ENCODE data around the gene NRXN3. TPM values are rescaled to one million over a fixed set of nuclear protein-coding genes. Genes with fewer than 3 reads are reported as not detected.

The NRXN3 gene
- total and polyA plus RNA-seq, 2 donors (not counting 1 experiment from before 2014, with no cell fraction given) = 0.83 to 34.6 TPM

DNA sequence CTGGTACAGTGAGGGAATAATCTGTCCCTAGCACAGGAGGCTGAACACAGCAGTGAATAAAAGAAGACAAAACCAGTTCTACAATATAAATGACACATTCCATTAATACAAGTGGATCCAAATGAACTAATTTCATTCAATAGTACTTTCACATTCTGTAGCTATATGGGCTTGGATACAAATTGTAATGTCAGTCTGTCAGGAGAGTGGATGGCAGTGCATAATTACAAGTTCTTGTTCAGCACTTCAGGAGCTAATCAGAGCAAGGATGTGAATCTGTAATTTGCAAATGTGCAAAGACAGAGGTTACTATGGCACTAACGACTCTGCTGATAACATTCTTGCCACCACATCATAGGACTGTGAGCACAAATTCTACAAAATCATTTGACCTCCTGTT lies 1343.3 kb downstream of the NRXN3 start:
- H3K4me1 ChIP-seq (ENCODE audit: control insufficient read depth, extremely low read depth, insufficient read depth, low read length) = peaks cover 12% of the 10 kb centered on the region
- no peak overlapping the region for H3K27ac ChIP-seq (ENCODE audit: insufficient read depth, low read length)
- no peaks in the 10 kb centered on the region for H3K27me3 ChIP-seq (ENCODE audit: control insufficient read depth, insufficient read depth, low read length)
- H3K4me2 ChIP-seq (ENCODE audit: extremely low read depth, insufficient read depth, low read length) = no peak overlapping the region
- DNase-seq (ENCODE audit: low read depth in 2 of 2) = no peak
- TF ChIP-seq, protein P1, sequence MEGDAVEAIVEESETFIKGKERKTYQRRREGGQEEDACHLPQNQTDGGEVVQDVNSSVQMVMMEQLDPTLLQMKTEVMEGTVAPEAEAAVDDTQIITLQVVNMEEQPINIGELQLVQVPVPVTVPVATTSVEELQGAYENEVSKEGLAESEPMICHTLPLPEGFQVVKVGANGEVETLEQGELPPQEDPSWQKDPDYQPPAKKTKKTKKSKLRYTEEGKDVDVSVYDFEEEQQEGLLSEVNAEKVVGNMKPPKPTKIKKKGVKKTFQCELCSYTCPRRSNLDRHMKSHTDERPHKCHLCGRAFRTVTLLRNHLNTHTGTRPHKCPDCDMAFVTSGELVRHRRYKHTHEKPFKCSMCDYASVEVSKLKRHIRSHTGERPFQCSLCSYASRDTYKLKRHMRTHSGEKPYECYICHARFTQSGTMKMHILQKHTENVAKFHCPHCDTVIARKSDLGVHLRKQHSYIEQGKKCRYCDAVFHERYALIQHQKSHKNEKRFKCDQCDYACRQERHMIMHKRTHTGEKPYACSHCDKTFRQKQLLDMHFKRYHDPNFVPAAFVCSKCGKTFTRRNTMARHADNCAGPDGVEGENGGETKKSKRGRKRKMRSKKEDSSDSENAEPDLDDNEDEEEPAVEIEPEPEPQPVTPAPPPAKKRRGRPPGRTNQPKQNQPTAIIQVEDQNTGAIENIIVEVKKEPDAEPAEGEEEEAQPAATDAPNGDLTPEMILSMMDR (conservative IDR thresholded peaks at IDR 0.05 in 1 of 2, IDR thresholded peaks at IDR 0.05 in 1 of 2; ENCODE audit: low read depth in 1 of 2, low read length in 2 of 2) = no peak
- TF ChIP-seq EZH2 (IDR thresholded peaks at IDR 0.05; ENCODE audit: low read length, missing control alignments) = no peak
- H3K9me3 ChIP-seq (ENCODE audit: control insufficient read depth, insufficient read depth, low read depth, low read length) = no peaks in the 10 kb centered on the region
- H2AFZ ChIP-seq (ENCODE audit: low read length) = no peak overlapping the region
- no peak overlapping the region for H3K4me3 ChIP-seq (replicated peaks in 1 of 4; ENCODE audit: control extremely low read depth in 1 of 4, insufficient read depth in 1 of 4, low read depth in 3 of 4, low read length in 4 of 4)
- no peaks in the 10 kb centered on the region for H4K20me1 ChIP-seq (ENCODE audit: control insufficient read depth, extremely low read depth, insufficient read depth, low read length)
- H3K79me2 ChIP-seq (ENCODE audit: control insufficient read depth, insufficient read depth, low read length) = no peaks in the 10 kb centered on the region
- no peaks in the 10 kb centered on the region for H3K36me3 ChIP-seq (ENCODE audit: control insufficient read depth, insufficient read depth, low read length)
- H3K9ac ChIP-seq (ENCODE audit: insufficient read depth, low read length) = no peak overlapping the region

DNA sequence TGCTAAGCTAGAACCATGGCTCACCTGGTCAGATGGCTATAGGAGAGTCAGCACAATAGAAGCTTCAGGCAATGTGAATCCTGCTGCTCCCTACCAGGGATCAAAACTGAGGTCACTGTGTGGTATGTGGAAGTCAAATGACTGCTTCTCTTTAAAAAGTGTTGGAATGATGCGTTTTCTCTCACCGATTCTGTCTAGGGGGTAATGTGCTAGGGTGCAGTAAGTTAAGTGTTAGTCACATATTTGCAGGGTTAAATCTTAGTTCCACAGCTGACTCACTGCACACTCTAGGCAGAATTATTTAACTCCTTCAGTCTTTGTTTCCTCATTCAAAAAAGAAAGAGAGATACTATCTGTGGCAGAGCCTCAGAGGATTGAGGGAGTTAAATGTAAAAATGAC lies 1344.5 kb downstream of the NRXN3 start:
- Histone ChIP-seq H3K9ac (ENCODE audit: insufficient read depth, low read length) (no peak overlapping the region), H3K27me3 (ENCODE audit: control insufficient read depth, insufficient read depth, low read length) (no peaks in the 10 kb centered on the region), H3K36me3 (ENCODE audit: control insufficient read depth, insufficient read depth, low read length) (no peaks in the 10 kb centered on the region), H2AFZ (ENCODE audit: low read length) (no peak overlapping the region), H3K9me3 (ENCODE audit: control insufficient read depth, insufficient read depth, low read depth, low read length) (no peaks in the 10 kb centered on the region), H3K27ac (ENCODE audit: insufficient read depth, low read length) (peak overlapping the region; percentile 11), H3K79me2 (ENCODE audit: control insufficient read depth, insufficient read depth, low read length) (no peaks in the 10 kb centered on the region), H3K4me3 (replicated peaks in 1 of 4; ENCODE audit: control extremely low read depth in 1 of 4, insufficient read depth in 1 of 4, low read depth in 3 of 4, low read length in 4 of 4) (no peak overlapping the region), H3K4me1 (ENCODE audit: control insufficient read depth, extremely low read depth, insufficient read depth, low read length) (peaks cover 12% of the 10 kb centered on the region), H3K4me2 (ENCODE audit: extremely low read depth, insufficient read depth, low read length) (no peak overlapping the region), H4K20me1 (ENCODE audit: control insufficient read depth, extremely low read depth, insufficient read depth, low read length) (no peaks in the 10 kb centered on the region)
- no peak for TF ChIP-seq EZH2 (IDR thresholded peaks at IDR 0.05; ENCODE audit: low read length, missing control alignments)
- DNase-seq (ENCODE audit: low read depth in 2 of 2) = peak; percentile 5 to 92

DNA sequence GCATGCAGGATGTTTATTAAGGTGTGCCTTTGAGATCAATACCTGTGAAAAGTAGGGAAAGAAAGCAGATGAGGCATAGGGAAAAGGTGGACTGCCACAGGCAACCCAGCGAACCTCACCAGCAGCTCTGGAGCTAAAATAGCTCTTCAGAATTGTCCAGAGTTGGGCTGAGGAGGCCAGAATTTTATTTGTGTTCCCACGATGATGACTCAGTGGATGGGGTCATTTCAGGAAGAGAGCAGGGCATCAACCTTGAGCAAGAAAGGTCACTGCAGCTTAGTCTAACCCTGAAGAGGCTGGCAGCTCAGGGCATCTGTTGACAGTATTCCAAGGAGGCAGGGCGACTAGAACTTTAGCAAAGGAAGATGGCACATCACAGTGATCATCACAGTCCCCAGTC lies 1345.0 kb downstream of the NRXN3 start:
- H3K4me3 ChIP-seq (replicated peaks in 1 of 4; ENCODE audit: control extremely low read depth in 1 of 4, insufficient read depth in 1 of 4, low read depth in 3 of 4, low read length in 4 of 4) = no peak overlapping the region
- no peak overlapping the region for H3K9ac ChIP-seq (ENCODE audit: insufficient read depth, low read length)
- H3K4me1 ChIP-seq (ENCODE audit: control insufficient read depth, extremely low read depth, insufficient read depth, low read length) = peaks cover 11% of the 10 kb centered on the region
- no peak for DNase-seq (ENCODE audit: low read depth in 2 of 2)
- H2AFZ ChIP-seq (ENCODE audit: low read length) = no peak overlapping the region
- H3K27me3 ChIP-seq (ENCODE audit: control insufficient read depth, insufficient read depth, low read length) = no peaks in the 10 kb centered on the region
- H3K4me2 ChIP-seq (ENCODE audit: extremely low read depth, insufficient read depth, low read length) = no peak overlapping the region
- no peaks in the 10 kb centered on the region for H3K9me3 ChIP-seq (ENCODE audit: control insufficient read depth, insufficient read depth, low read depth, low read length)
- TF ChIP-seq, protein P1 (conservative IDR thresholded peaks at IDR 0.05 in 1 of 2, IDR thresholded peaks at IDR 0.05 in 1 of 2; ENCODE audit: low read depth in 1 of 2, low read length in 2 of 2) = no peak
- no peak for TF ChIP-seq EZH2 (IDR thresholded peaks at IDR 0.05; ENCODE audit: low read length, missing control alignments)
- no peaks in the 10 kb centered on the region for H3K36me3 ChIP-seq (ENCODE audit: control insufficient read depth, insufficient read depth, low read length)
- H4K20me1 ChIP-seq (ENCODE audit: control insufficient read depth, extremely low read depth, insufficient read depth, low read length) = no peaks in the 10 kb centered on the region
- H3K79me2 ChIP-seq (ENCODE audit: control insufficient read depth, insufficient read depth, low read length) = no peaks in the 10 kb centered on the region
- peak overlapping the region; percentile 11 for H3K27ac ChIP-seq (ENCODE audit: insufficient read depth, low read length)

Data from fibroblast of lung (primary cell).